ENCODE results near the gene LIMK1. TPM values are rescaled to one million over a fixed set of nuclear protein-coding genes. Genes with fewer than 3 reads are reported as not detected.
"Not testable (repeated sequence)": the region's sequence is repeated elsewhere in the genome, so short reads cannot be mapped to it uniquely, and the experiment has no call there.

Gene LIMK1
- total RNA-seq, 1 donor from 2014 or later = 3.7 TPM

- ATAC-seq = no peak
- DNase-seq (ENCODE audit: low spot score) = no peak
Observed at GRCh38 chr7:74119831-74120230, 36.2 kb downstream of the LIMK1 start.

- ATAC-seq = no peak
- no peak for DNase-seq (ENCODE audit: low spot score)
Observed at GRCh38 chr7:74121401-74122249, 38.0 kb downstream of the LIMK1 start.

GRCh38 chr7:74123892-74124291, 40.3 kb downstream of the LIMK1 start:
- not testable (repeated sequence) for DNase-seq (ENCODE audit: low spot score); ATAC-seq

GRCh38 chr7:74126220-74126880, 42.7 kb downstream of the LIMK1 start:
- ATAC-seq (no peak), DNase-seq (ENCODE audit: low spot score) (no peak)

- ATAC-seq = no peak
- no peak for DNase-seq (ENCODE audit: low spot score)
Observed at GRCh38 chr7:74129887-74130286, 46.3 kb downstream of the LIMK1 start.

GRCh38 chr7:74130518-74130917, 46.9 kb downstream of the LIMK1 start:
- DNase-seq (ENCODE audit: low spot score) (no peak), ATAC-seq (no peak)

GRCh38 chr7:74134117-74134620, 50.6 kb downstream of the LIMK1 start:
- DNase-seq (ENCODE audit: low spot score) (no peak), ATAC-seq (no peak)

GRCh38 chr7:74138334-74138867, 54.8 kb downstream of the LIMK1 start:
- DNase-seq (ENCODE audit: low spot score) (no peak), ATAC-seq (no peak)

GRCh38 chr7:74138945-74139843, 55.6 kb downstream of the LIMK1 start:
- no peak for DNase-seq (ENCODE audit: low spot score)
- ATAC-seq = no peak

GRCh38 chr7:74141705-74142104, 58.1 kb downstream of the LIMK1 start:
- DNase-seq (ENCODE audit: low spot score) (no peak), ATAC-seq (no peak)

GRCh38 chr7:74143383-74143782, 59.8 kb downstream of the LIMK1 start:
- no peak for DNase-seq (ENCODE audit: low spot score)
- no peak for ATAC-seq

- DNase-seq (ENCODE audit: low spot score) = no peak
- no peak for ATAC-seq
Observed at GRCh38 chr7:74148491-74148890, 64.9 kb downstream of the LIMK1 start.

- ATAC-seq = no peak
- no peak for DNase-seq (ENCODE audit: low spot score)
Observed at GRCh38 chr7:74149071-74149470, 65.5 kb downstream of the LIMK1 start.

- ATAC-seq (no peak), DNase-seq (ENCODE audit: low spot score) (no peak)
Observed at GRCh38 chr7:74149603-74150002, 66.0 kb downstream of the LIMK1 start.

- ATAC-seq (no peak), DNase-seq (ENCODE audit: low spot score) (no peak)
Observed at GRCh38 chr7:74153736-74154135, 70.1 kb downstream of the LIMK1 start.

- no peak for DNase-seq (ENCODE audit: low spot score)
- ATAC-seq = no peak
Observed at GRCh38 chr7:74155810-74156395, 72.3 kb downstream of the LIMK1 start.

- ATAC-seq = no peak
Observed at GRCh38 chr7:74157605-74158004, 74.0 kb downstream of the LIMK1 start.

GRCh38 chr7:74164985-74165456, 81.4 kb downstream of the LIMK1 start:
- ATAC-seq (no peak), DNase-seq (ENCODE audit: low spot score) (no peak)

More at GRCh38 chr7:74157605-74158004, 74.0 kb downstream of the LIMK1 start:
- DNase-seq (ENCODE audit: low spot score) = no peak

GRCh38 chr7:74165867-74166593, 82.4 kb downstream of the LIMK1 start:
- ATAC-seq = no peak

GRCh38 chr7:74167324-74167723, 83.7 kb downstream of the LIMK1 start:
- not testable (repeated sequence) for ATAC-seq; DNase-seq (ENCODE audit: low spot score)

More at GRCh38 chr7:74165867-74166593, 82.4 kb downstream of the LIMK1 start:
- DNase-seq (ENCODE audit: low spot score) = no peak

Data from left lobe of liver (tissue), 2 donors.